BE2C (cell line): Measurements from ENCODE around the gene KRT39.

ENCODE experiments used
- DNase-seq: peaks from one replicate; pipeline ENCODE4 v3.0.0-alpha.2; 2020
- H3K27me3 ChIP-seq: fragments of 250-450 bp; sonication (Bioruptor Pico); 2 replicates; pipeline ENCODE4 v1.5.1; 2020; ENCODE audit warnings: mild to moderate bottlenecking
- H3K36me3 ChIP-seq: fragments of 250-450 bp; sonication (Bioruptor Pico); 2 replicates; pipeline ENCODE4 v1.5.1; 2020; ENCODE audit warnings: mild to moderate bottlenecking
- H3K4me1 ChIP-seq: fragments of 250-450 bp; sonication (Bioruptor Pico); 2 replicates; pipeline ENCODE4 v1.5.1; 2020
- H3K4me3 ChIP-seq: 2 replicates; pipeline ENCODE4 v1.5.1; 2011; ENCODE audit warnings: low read depth, low read length
- H3K9me3 ChIP-seq: fragments of 250-450 bp; sonication (Bioruptor Pico); 2 replicates; pipeline ENCODE4 v1.5.1; 2020
- CTCF ChIP-seq: IDR thresholded peaks from 2 replicates; pipeline ENCODE4 v1.5.1; 2012; ENCODE audit warnings: mild to moderate bottlenecking, low read depth, low read length

The KRT39 gene

GRCh38 chr17:40945414-40945813 is 21.3 kb downstream of the KRT39 start:
- no peak for TF ChIP-seq CTCF
- no peaks in the 10 kb centered on the region for H3K36me3 ChIP-seq
- H3K4me1 ChIP-seq = no peaks in the 10 kb centered on the region
- peaks cover 45% of the 10 kb centered on the region for H3K27me3 ChIP-seq
- DNase-seq = no peak
- H3K4me3 ChIP-seq = no peak overlapping the region
- H3K9me3 ChIP-seq = no peaks in the 10 kb centered on the region

GRCh38 chr17:40944531-40944930 is 22.2 kb downstream of the KRT39 start:
- no peak overlapping the region for H3K4me3 ChIP-seq
- H3K36me3 ChIP-seq = no peaks in the 10 kb centered on the region
- H3K27me3 ChIP-seq = peaks cover 37% of the 10 kb centered on the region
- H3K9me3 ChIP-seq = no peaks in the 10 kb centered on the region
- TF ChIP-seq CTCF = no peak
- DNase-seq = no peak
- no peaks in the 10 kb centered on the region for H3K4me1 ChIP-seq

- TF ChIP-seq CTCF = no peak
- Histone ChIP-seq H3K4me3 (no peak overlapping the region), H3K9me3 (no peaks in the 10 kb centered on the region), H3K36me3 (no peaks in the 10 kb centered on the region), H3K4me1 (no peaks in the 10 kb centered on the region), H3K27me3 (peaks cover 31% of the 10 kb centered on the region)
- no peak for DNase-seq
Measured at GRCh38 chr17:40942553-40942952, 24.2 kb downstream of the KRT39 start.

GRCh38 chr17:40940266-40940665 is 26.5 kb downstream of the KRT39 start:
- no peaks in the 10 kb centered on the region for H3K4me1 ChIP-seq
- DNase-seq = no peak
- H3K9me3 ChIP-seq = no peaks in the 10 kb centered on the region
- no peak for TF ChIP-seq CTCF
- H3K36me3 ChIP-seq = no peaks in the 10 kb centered on the region
- H3K27me3 ChIP-seq = peaks cover 45% of the 10 kb centered on the region
- no peak overlapping the region for H3K4me3 ChIP-seq

- H3K4me3 ChIP-seq = no peak overlapping the region
- H3K4me1 ChIP-seq = no peaks in the 10 kb centered on the region
- no peak for DNase-seq
- H3K9me3 ChIP-seq = no peaks in the 10 kb centered on the region
- H3K36me3 ChIP-seq = no peaks in the 10 kb centered on the region
- no peak for TF ChIP-seq CTCF
- H3K27me3 ChIP-seq = peaks cover 46% of the 10 kb centered on the region
Measured at GRCh38 chr17:40938981-40939380, 27.8 kb downstream of the KRT39 start.

- TF ChIP-seq CTCF = no peak
- H3K4me1 ChIP-seq = no peaks in the 10 kb centered on the region
- no peaks in the 10 kb centered on the region for H3K36me3 ChIP-seq
- peaks cover 47% of the 10 kb centered on the region for H3K27me3 ChIP-seq
- DNase-seq = no peak
- no peaks in the 10 kb centered on the region for H3K9me3 ChIP-seq
- no peak within 1 kb of the TSS for H3K4me3 ChIP-seq
Measured at GRCh38 chr17:40937384-40937819, 29.3 kb downstream of the KRT39 start, which contains the start of gene KRT23. KRT23 (minus strand) TSS chr17:40937646; CDS start chr17:40936603, 1,043 bp downstream.
